ENCODE results near the gene CASP8.

The CASP8 gene

GRCh38 chr2:201231781-201232466, 28.4 kb upstream of the CASP8 start:
- H3K4me3 ChIP-seq (ENCODE audit: low read depth in 1 of 2, low read length in 2 of 2) = peak overlapping the region; percentile 6 to 82; a peak in 3 of 4 replicates
- H3K9me3 ChIP-seq (ENCODE audit: insufficient read depth, low read length, severe bottlenecking) = no peaks in the 10 kb centered on the region
- H3K79me2 ChIP-seq (ENCODE audit: insufficient read depth, low read length) = peaks cover 44% of the 10 kb centered on the region
- peak; percentile 67 for ATAC-seq (ENCODE audit: insufficient read depth, low read depth)
- peaks cover 9% of the 10 kb centered on the region; the same call in 1 of the 2 replicates for H4K20me1 ChIP-seq (ENCODE audit: insufficient read depth, low read length)
- H3K27me3 ChIP-seq (ENCODE audit: insufficient read depth, low read length, poor library complexity) = no peaks in the 10 kb centered on the region
- peak overlapping the region; percentile 71 for H3K9ac ChIP-seq (ENCODE audit: low read depth, low read length)
- peak overlapping the region; percentile 91 for H2AFZ ChIP-seq (ENCODE audit: low read depth, low read length)
- H3K27ac ChIP-seq (ENCODE audit: low read length) = peak overlapping the region; percentile 93
- H3K4me2 ChIP-seq (ENCODE audit: insufficient read depth, low read length) = peak overlapping the region; percentile 70
- H3K36me3 ChIP-seq (ENCODE audit: insufficient read depth, low read length) = peaks cover 15% of the 10 kb centered on the region
- H3K4me1 ChIP-seq (ENCODE audit: insufficient read depth, low read length) = peaks cover 44% of the 10 kb centered on the region
- peak; percentile 95 for DNase-seq
- TF ChIP-seq, protein P1, sequence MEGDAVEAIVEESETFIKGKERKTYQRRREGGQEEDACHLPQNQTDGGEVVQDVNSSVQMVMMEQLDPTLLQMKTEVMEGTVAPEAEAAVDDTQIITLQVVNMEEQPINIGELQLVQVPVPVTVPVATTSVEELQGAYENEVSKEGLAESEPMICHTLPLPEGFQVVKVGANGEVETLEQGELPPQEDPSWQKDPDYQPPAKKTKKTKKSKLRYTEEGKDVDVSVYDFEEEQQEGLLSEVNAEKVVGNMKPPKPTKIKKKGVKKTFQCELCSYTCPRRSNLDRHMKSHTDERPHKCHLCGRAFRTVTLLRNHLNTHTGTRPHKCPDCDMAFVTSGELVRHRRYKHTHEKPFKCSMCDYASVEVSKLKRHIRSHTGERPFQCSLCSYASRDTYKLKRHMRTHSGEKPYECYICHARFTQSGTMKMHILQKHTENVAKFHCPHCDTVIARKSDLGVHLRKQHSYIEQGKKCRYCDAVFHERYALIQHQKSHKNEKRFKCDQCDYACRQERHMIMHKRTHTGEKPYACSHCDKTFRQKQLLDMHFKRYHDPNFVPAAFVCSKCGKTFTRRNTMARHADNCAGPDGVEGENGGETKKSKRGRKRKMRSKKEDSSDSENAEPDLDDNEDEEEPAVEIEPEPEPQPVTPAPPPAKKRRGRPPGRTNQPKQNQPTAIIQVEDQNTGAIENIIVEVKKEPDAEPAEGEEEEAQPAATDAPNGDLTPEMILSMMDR (IDR thresholded peaks at IDR 0.05; ENCODE audit: borderline replicate concordance, extremely low read depth, low read length, poor library complexity, severe bottlenecking) = peak; percentile 98
- no peak for TF ChIP-seq EZH2 (IDR thresholded peaks at IDR 0.05; ENCODE audit: borderline replicate concordance, low read depth, low read length, severe bottlenecking)

GRCh38 chr2:201232467-201232815, 27.9 kb upstream of the CASP8 start:
- TF ChIP-seq, protein P1 (IDR thresholded peaks at IDR 0.05; ENCODE audit: borderline replicate concordance, extremely low read depth, low read length, poor library complexity, severe bottlenecking) = no peak
- TF ChIP-seq EZH2 (IDR thresholded peaks at IDR 0.05; ENCODE audit: borderline replicate concordance, low read depth, low read length, severe bottlenecking) = no peak
- Histone ChIP-seq H3K9ac (ENCODE audit: low read depth, low read length) (peak overlapping the region; percentile 71), H3K4me2 (ENCODE audit: insufficient read depth, low read length) (peak overlapping the region; percentile 70), H3K4me3 (ENCODE audit: low read depth in 1 of 2, low read length in 2 of 2) (peak overlapping the region; percentile 70 to 82; a peak in 3 of 4 replicates), H3K27ac (ENCODE audit: low read length) (peak overlapping the region; percentile 93), H3K27me3 (ENCODE audit: insufficient read depth, low read length, poor library complexity) (no peaks in the 10 kb centered on the region), H3K36me3 (ENCODE audit: insufficient read depth, low read length) (peaks cover 17% of the 10 kb centered on the region), H3K79me2 (ENCODE audit: insufficient read depth, low read length) (peaks cover 49% of the 10 kb centered on the region), H3K9me3 (ENCODE audit: insufficient read depth, low read length, severe bottlenecking) (no peaks in the 10 kb centered on the region), H3K4me1 (ENCODE audit: insufficient read depth, low read length) (peaks cover 49% of the 10 kb centered on the region), H4K20me1 (ENCODE audit: insufficient read depth, low read length) (peaks cover 9% of the 10 kb centered on the region; the same call in 1 of the 2 replicates), H2AFZ (ENCODE audit: low read depth, low read length) (peak overlapping the region; percentile 72; the same call in 1 of the 2 replicates)
- ATAC-seq (ENCODE audit: insufficient read depth, low read depth) = no peak
- DNase-seq = no peak

DNA sequence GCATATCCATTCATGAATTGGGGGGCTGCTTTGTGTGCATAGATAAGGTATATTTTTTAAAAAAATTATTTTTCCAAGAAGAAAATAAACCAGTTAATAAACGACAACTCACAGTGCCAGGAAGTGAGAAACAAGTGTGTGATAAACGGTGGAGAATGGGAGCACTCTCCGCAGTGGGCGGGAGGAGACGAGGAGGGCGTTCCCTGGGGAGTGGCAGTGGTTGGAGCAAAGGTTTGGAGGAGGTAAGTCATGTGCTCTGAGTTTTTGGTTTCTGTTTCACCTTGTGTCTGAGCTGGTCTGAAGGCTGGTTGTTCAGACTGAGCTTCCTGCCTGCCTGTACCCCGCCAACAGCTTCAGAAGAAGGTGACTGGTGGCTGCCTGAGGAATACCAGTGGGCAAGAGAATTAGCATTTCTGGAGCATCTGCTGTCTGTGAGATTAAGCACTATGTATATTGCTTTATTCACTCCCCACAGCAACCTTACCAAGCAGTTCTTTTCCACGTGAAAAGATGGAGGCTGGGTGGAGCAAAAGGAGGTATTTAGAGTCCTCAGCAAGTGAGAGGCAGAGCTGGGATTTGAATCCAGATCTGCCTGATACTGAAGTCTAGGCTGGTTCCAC, 27.0 kb upstream of the CASP8 start:
- Histone ChIP-seq H3K27ac (ENCODE audit: low read length) (peak overlapping the region; percentile 93), H3K36me3 (ENCODE audit: insufficient read depth, low read length) (peaks cover 24% of the 10 kb centered on the region), H3K27me3 (ENCODE audit: insufficient read depth, low read length, poor library complexity) (no peaks in the 10 kb centered on the region), H3K79me2 (ENCODE audit: insufficient read depth, low read length) (peaks cover 58% of the 10 kb centered on the region), H3K4me2 (ENCODE audit: insufficient read depth, low read length) (peak overlapping the region; percentile 70), H2AFZ (ENCODE audit: low read depth, low read length) (peak overlapping the region; percentile 72), H3K4me3 (ENCODE audit: low read depth in 1 of 2, low read length in 2 of 2) (peak overlapping the region; percentile 70 to 82), H3K4me1 (ENCODE audit: insufficient read depth, low read length) (peaks cover 56% of the 10 kb centered on the region), H3K9ac (ENCODE audit: low read depth, low read length) (peak overlapping the region; percentile 71), H4K20me1 (ENCODE audit: insufficient read depth, low read length) (peaks cover 9% of the 10 kb centered on the region; the same call in 1 of the 2 replicates), H3K9me3 (ENCODE audit: insufficient read depth, low read length, severe bottlenecking) (no peaks in the 10 kb centered on the region)
- ATAC-seq (ENCODE audit: insufficient read depth, low read depth) (peak; percentile 89), DNase-seq (peak; percentile 96)
- TF ChIP-seq, protein P1 (IDR thresholded peaks at IDR 0.05; ENCODE audit: borderline replicate concordance, extremely low read depth, low read length, poor library complexity, severe bottlenecking) = no peak
- no peak for TF ChIP-seq EZH2 (IDR thresholded peaks at IDR 0.05; ENCODE audit: borderline replicate concordance, low read depth, low read length, severe bottlenecking)

Measured in DND-41 (cell line).